NCI-H226 (cell line): ENCODE measurements around the gene OR10G4.
"Not testable (repeated sequence)": the region's sequence is repeated elsewhere in the genome, so short reads cannot be mapped to it uniquely, and the experiment has no call there.

ENCODE experiments used
- DNase-seq: peaks from one replicate; pipeline ENCODE4 v3.0.0-alpha.2; 2015

The OR10G4 gene

DNA sequence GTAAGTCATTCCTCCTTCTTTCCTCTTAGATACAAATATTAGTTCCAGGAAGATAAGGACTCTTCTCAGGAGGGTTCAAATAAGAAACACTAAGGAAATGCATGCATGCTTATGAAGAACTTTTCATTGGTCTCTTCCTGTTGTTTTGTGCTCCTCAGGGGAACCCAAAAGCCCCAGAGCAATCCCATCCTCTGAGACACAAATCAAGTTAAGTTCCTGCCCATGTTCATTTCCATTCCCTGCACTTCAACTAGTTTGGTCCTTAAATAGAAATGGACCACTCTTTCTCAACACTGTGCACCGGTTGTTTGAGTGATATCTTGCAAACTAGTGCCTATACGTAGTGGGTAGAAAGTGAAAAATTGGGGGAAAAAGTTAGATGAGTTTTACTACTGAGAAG is at the start of gene OR10G4:
TSS of gene OR10G4 (plus strand) at position 301 of the 400 bp plus-strand sequence. CDS start 2,578 bp downstream, outside the sequence.
- DNase-seq, result no peak

DNA sequence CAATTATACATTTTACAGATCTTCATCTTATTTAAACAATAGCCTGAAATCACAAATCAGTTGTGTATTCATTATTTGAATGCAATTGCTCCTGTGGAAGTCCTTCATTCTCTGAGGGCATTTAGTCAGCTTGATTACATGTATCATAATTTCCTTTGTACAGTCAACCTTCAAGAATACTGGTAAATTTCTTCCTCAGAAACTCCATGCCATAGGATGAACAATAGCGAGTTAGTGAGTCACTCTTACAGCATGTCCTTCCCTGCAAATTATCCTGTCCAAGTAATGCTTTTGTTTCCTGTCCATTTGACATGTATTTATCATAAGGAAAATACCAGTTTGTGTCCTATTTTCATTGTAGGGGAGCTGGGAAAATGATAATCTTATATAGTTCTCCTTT is 39.0 kb upstream of the OR10G4 start:
- peak; percentile 73 for DNase-seq

GRCh38 chr11:123976770-123977560 is 35.8 kb upstream of the OR10G4 start:
- DNase-seq, result no peak

- no peak for DNase-seq
Observed at GRCh38 chr11:123977731-123978347, 35.0 kb upstream of the OR10G4 start, which contains the start of gene OR10S1. OR10S1 (minus strand) TSS chr11:123977781; CDS start chr11:123977664, 117 bp downstream.

DNA sequence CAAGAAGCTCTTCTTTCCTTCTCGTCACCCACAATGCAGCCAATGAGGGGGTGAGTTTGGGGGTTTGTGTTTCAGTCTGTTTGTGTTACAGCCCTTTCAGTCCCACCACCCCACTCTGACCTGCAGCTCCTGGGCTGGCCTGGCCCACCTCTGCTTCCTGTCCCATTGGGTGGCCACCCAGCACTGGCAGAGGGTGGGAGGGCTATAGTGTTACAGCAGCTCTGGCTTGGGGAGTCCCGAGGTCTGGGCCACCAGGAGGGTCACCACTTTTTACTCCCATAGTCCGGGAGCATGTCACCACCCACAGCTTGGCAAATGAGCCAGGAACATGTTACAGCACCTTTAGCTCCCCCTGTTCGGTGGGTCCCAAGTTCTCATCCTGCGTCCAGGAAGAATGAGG is 33.5 kb upstream of the OR10G4 start:
- DNase-seq, result no peak

GRCh38 chr11:123995119-123995518 is 17.7 kb upstream of the OR10G4 start, which contains the start of gene OR10G6:
OR10G6 (minus strand) TSS chr11:123995161; CDS start chr11:123995161, 0 bp downstream.
- DNase-seq, result no peak

GRCh38 chr11:124015837-124016236 is 3.0 kb downstream of the OR10G4 start:
- not testable (repeated sequence) for DNase-seq

GRCh38 chr11:124026498-124026897 is 13.7 kb downstream of the OR10G4 start, which contains the start of gene OR10G8:
OR10G8 (plus strand) TSS chr11:124026798; CDS start chr11:124029623, 2,825 bp downstream.
- no peak for DNase-seq

- no peak for DNase-seq
Observed at GRCh38 chr11:124036666-124037065, 23.9 kb downstream of the OR10G4 start.

GRCh38 chr11:124039557-124039956 is 26.8 kb downstream of the OR10G4 start:
- no peak for DNase-seq

- DNase-seq, result no peak
Observed at GRCh38 chr11:124041254-124041653, 28.5 kb downstream of the OR10G4 start, which contains the start of gene OR10G7. OR10G7 (minus strand) TSS chr11:124041325; CDS start chr11:124039001, 2,324 bp downstream.

DNA sequence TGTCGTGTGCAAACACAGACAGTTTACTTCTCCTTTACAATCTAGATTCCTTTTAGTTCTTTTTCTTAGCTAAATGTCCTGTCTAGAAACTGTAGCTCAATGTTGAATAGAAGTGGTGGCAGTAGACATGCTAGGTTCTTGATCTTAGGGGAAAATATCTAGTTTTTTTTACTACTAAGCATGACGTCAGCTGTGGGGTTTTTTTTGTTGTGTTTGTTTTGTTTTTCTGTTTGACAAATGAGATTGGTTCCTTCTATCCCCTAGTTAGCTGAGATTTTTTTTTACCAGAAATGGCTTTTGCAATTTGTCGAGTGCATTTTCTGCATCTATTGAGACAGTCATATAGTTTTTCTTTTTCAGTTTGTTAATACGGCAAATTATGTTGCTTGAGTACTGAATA is 30.6 kb downstream of the OR10G4 start:
- no peak for DNase-seq

DNA sequence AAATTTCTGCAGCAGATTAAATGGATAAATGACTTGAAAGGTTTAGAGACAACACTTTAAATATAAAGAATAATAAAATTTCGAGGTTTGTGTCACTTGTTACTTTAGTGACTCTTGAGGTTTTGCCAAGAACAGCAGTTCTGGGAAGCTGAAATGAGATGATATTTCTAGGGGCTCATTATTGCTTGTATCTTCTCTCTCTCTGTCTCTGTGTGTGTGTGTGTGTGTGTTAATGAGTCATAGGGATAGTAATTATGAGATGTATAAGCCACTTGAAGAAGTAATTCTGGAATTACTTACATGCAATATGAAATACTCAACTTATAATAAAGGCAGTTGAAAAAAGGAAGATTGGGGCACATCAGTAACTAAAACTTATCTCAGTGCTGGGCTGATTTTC is 38.0 kb downstream of the OR10G4 start:
- DNase-seq, result no peak

DNA sequence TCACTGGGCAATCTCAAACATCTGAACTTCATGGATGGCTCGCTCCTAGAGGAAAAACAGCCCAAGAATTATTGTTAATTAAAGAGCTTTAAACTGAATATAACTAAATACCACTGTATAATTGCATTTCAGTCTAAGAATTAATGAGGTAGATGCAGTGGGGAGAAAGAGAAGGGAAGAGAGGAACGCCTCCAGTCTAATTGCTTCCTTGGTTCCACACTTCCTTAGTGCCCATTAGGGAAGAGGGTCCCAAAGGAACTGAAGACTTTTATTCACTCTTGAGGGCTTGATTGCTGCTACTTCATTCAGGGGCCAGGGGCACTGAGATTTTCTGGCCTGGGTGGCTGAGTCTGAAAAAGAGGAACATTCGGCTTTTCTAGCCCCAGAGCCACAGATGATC is 40.2 kb downstream of the OR10G4 start:
- DNase-seq, result no peak
